NCI-H774 (cell line): ENCODE results near the gene USP44.
"Not testable (repeated sequence)": the region's sequence is repeated elsewhere in the genome, so short reads cannot be mapped to it uniquely, and the experiment has no call there.

Experiments
- DNase-seq: peaks from one replicate; lab custom pipeline; 2025; lab: John Stamatoyannopoulos, UW

USP44 gene

DNA sequence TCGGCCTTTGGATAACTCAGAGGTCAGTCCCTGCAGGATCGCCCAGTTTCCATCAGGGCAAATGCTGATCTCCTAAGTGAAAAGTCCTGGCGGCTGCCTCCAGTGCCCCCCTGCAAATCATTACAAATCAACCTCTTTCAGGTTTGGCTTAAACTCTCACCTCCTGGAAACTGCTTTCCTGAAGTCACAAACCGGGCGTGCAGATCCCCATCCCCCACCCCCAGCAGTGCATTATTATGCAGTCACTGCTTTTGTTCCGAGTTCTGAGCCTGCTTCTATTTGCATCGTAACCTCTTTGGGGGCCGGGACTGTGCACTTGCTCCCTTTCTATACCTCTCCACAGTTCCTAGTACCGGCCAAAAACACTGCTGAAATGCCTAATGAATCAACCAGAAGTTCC lies at the start of gene USP44:
TSS of gene USP44 (minus strand) at position 172 of the 400 bp plus-strand sequence. CDS start 17,220 bp downstream, outside the sequence.
- no peak for DNase-seq

GRCh38 chr12:95600567-95600966 lies 49.3 kb upstream of the USP44 start:
- no peak for DNase-seq

- no peak for DNase-seq
Observed at GRCh38 chr12:95599880-95600279, 48.6 kb upstream of the USP44 start.

GRCh38 chr12:95594136-95594535 lies 42.9 kb upstream of the USP44 start:
- no peak for DNase-seq

GRCh38 chr12:95593266-95593871 lies 42.1 kb upstream of the USP44 start:
- DNase-seq, result no peak

- DNase-seq, result no peak
Observed at GRCh38 chr12:95591731-95592130, 40.5 kb upstream of the USP44 start.

DNA sequence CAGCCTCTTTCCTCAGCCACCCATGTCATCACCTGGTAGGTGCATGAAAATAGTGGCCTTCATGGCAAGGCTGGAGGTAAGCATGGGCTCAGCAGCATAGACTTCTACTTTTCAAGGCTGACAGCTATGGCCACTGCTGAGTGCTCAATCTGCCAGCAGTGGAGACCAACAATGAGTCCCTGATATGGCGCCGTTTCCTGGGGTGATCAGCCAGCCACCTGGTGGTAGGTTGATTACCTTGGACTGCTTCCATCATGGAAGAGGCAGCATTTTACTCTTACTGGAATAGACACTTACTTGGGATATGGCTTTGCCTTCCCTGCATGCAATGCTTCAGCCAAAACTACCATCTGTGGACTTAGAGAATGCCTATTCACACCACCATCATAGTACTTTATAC lies 39.5 kb upstream of the USP44 start:
- peak; percentile 42 for DNase-seq

DNA sequence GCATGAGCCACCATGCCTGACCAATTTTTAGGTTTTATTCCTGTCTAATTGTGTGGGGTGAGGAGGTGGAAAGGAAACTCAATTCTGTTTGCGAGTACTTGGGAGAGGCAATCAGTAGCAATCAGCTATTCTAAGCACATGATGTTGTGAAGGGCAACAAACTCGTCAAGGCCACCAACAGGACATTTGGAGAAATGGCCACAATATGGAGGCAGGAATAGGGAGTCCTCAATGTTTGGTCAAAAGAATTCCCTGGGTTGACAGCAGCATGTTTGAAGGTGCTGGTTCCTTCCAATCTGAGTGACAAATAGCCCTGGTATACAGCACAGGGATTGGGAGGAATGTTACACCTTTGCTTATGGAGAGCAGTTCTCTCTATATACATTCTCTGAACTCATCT lies 32.7 kb upstream of the USP44 start:
- DNase-seq, result no peak

DNA sequence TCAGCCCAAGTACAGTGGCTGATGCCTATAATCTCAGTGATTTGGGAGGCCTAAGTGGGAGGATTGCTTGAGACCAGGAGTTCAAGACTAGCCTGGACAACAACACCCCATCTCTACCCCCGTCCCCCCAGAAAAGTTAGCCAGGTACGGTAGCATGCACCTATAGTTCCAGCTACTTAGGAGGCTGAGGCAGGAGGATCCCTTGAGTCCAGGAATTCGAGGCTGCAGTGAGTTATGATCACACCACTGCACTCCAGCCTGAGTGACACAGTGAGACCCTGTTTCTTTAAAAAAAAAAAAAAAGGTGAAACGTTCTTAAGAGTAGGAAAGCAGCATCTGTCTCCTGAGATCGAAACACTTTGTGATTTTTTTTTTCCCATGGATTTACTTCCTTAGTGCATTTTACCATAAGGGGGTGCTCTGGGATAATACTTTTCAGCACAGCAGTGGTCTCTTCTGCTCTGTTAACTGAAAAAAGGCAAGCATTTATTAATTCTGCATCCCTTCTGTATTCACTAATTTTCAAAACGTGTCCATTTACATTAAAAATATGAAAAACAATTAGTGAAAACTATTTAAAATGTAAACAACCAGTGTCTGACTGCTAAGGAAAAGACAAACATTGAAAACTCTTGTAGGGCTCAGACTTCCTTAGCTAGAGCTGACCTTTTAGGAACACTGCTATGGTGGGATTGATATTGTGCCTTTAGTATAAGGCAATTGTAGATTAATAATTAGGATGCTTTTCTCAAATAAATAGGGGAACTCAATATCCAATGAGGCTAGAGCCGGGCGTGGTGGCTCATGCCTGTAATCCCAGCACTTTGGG lies 31.2 kb upstream of the USP44 start:
- peak; percentile 48 for DNase-seq

DNA sequence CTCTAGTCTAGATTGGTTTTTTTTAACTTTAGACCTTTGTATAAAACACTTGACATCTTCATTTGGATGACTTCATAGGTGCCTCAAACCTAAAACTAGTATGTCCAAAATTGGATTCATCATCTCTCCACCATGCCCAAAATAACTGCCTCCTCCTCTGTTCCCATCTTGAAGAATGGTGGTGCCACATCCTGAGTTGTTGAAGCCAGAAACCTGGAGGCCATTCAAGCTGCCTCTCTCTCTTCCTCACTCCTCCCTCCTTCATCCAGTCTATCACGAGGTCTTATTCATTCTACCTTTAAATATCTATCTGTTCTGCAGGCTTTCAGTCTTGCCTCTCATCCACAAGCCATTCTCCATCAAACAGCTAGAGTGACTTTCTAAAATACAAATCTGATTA lies 26.5 kb upstream of the USP44 start:
- DNase-seq, result no peak

GRCh38 chr12:95574799-95575452 lies 23.6 kb upstream of the USP44 start:
- DNase-seq, result no peak

GRCh38 chr12:95573951-95574576 lies 22.8 kb upstream of the USP44 start:
- no peak for DNase-seq

DNA sequence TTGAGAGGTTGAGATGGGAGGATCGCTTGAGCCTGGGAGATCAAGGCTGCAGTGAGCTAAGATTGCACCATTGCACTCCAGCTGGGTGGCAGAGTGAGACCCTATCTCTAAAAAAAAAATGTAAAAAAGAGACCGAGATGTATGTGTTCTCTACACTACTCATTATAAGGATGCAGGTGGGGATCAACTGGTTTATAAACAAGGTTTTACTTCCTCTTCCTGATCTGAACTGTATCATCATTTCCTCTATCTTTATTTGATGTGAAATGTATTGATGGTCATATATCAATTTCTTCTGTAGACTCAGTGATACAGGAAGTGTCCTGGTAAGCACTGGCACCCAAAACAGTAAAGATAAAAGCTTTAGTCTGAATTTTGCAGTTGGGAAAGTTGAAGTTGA lies 20.1 kb upstream of the USP44 start:
- no peak for DNase-seq

GRCh38 chr12:95568045-95568444 lies 16.8 kb upstream of the USP44 start:
- not testable (repeated sequence) for DNase-seq

DNA sequence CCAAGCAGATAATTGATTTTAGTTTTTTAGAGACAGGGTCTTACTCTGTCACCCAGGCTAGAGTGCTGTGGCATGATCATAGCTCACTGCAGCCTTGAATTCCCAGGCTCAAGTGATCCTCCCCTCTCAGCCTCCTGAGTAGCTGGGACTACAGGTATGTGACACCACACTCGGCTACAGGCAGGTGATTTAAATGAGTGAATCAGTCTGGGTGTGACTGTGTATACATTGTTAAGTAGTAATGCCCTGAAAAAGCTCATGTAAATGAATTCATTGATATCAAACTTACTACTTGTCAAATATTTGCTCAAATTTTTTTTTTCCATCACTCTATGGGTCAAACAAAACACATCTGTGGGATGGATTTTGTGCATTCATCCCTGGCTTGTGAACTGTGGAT lies 6.3 kb upstream of the USP44 start:
- no peak for DNase-seq

DNA sequence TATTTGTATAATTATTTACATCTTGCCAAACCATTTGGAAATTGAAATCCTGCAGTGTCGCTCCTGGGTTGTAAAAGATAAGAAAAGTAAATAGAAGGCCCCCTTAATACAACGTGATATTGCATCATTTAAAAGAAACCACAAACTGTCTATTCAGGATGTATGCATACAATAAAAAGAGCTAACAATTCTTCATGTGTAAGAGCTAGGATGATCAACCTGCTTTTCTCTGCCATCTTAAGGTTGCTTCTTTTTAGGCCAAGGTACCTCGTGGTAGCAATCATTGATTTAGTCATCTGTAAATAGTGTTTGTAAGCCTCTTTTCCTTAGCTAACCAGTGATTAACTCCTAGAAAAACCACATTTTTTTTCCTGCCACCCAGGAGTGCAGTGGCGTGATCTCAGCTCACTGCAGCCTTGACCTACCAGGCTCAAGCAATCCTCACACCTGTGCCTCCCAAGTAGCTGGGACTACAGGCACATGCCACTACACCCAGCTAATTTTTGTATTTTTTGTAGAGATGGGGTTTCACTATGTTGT lies 3.3 kb upstream of the USP44 start:
- DNase-seq, result no peak

GRCh38 chr12:95553197-95553943 lies 2.1 kb upstream of the USP44 start:
- DNase-seq, result no peak

GRCh38 chr12:95551913-95552516 lies 739 bp upstream of the USP44 start:
- DNase-seq, result no peak

DNA sequence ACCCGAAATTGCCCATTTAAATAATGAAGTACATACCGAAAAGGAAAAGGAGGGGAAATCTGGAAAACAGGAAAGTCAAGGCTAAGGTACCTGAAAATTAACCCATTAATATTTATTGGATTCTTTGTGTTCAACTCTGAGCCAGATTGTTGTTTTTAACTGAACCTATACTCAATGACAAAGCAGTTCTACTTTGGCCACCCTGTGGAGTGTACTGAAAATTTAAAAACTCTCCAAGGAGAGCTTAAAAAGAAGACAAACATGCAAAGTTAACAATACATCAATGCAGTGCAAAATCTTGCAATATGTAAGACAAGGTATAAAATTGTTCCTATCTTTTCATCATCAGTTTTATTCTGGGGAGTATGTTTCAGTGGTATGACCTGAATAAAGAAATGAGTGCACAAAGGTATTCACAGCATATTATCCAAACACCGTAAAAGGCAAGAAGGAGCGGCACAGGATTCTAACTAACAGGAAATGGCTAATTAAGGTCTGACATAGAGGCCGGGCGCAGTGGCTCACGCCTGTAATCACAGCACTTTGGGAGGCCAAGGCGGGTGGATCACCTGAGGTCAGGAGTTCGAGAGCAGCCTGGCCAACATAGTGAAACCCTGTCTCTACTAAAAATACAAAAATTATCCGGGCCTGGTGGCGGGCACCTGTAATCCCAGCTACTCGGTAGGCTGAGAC lies 1.7 kb downstream of the USP44 start:
- no peak for DNase-seq

GRCh38 chr12:95548539-95549391 lies 2.5 kb downstream of the USP44 start:
- no peak for DNase-seq
